Choroid plexus epithelial cell (primary cell): ENCODE measurements around the gene MTFMT.
A peak's percentile ranks its signal among the peaks of the same experiment; 100 is the strongest.

ENCODE experiments used
- DNase-seq: peaks from one replicate; pipeline ENCODE4 v3.0.0-alpha.2; 2010; ENCODE audit warnings: low read depth
- H3K4me3 ChIP-seq: 2 replicates; pipeline ENCODE4 v1.5.1; 2011; ENCODE audit warnings: low read depth, mild to moderate bottlenecking, control low read depth, low read length, moderate library complexity
- CTCF ChIP-seq: conservative IDR thresholded peaks from 2 replicates; pipeline ENCODE4 v1.5.1; 2011; ENCODE audit warnings: low read depth, mild to moderate bottlenecking, control low read depth, inconsistent platforms, low read length, moderate library complexity

MTFMT gene

DNA sequence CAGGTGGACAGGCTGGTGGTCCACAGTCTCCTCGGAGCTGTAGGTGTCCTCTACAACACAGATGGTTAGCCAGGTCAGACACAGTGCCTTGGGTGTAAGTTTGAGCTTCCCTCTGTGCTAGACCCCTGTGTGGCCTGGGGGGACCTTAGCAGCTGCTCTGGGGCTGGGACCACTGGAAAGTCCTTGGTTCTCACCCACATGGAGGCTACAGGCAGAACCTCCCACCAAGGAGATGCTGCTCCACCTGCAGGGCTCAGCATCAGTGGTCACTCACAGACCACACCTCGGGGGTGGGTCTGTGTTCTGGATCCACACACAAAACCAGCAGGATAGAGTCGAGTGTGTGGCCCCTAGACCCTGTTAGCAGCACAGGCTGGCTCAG is 29.9 kb upstream of the MTFMT start:
- no peak for DNase-seq
- H3K4me3 ChIP-seq: no peak overlapping the region
- no peak for TF ChIP-seq CTCF

DNA sequence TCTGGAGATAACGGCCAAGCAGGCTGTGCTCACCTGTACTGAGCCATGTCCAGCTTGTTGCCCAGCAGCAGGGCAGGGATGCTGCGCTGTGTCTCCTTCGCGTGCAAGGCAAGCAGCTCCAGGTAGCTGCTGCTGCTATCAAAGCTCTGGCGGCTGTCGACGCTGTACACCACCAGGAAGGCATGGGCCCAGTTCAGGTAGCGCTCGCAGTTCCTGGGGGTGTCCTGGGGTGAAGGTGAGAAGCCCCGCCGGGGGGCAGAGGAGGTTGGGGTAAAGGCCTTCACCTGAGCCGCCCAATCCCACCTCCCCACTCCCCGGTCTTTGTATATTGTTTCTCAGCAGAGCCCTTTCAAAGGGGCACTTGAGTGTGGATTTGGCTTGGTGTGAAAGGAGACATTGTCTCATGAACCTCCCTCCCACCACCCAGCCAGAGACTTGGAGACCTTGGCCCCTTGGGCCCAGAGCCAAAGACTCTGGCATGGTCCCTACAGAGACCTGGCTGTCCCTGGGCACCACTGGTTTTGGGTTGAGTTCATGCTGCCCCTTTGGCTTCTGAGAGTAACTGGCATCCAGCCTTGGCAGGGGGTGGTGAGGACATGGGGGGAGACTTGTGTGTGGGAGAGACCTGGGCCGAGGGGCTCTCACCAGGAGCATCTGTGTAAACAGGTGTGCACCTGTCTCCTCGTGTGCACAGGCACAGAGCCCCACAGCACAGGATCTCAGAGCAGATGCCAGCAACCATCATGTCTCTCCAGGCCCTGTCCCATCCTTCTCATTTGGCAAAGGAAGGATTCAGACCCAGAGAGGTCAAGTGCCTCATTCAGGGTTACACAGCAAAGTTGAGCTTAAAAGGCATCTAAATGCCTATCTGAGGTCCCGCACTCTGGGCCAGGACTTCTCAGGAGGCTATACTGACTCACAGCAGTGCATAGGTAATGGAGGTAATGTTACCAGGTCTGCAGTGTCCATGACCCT is 29.2 kb upstream of the MTFMT start:
- no peak for DNase-seq
- TF ChIP-seq CTCF: no peak
- H3K4me3 ChIP-seq: no peak overlapping the region

DNA sequence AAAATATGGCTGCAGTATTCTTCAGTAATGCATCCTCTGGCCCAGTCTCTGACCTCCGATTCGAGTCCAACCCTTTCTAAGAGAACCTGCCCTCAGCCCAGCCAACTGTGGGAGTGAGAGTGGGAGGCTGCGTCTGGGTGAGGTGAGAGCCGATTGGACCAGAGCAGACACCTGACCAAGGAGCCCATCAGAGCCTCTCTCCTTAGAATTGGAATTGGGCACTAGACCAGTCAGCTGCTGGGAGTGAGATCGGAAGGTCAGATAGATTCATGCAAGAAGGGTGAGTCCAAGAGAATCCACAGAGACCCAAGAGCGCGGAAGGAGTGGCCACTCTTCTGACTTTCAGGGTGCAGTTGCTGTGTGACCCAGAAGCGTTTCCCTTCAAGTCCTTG is 28.1 kb upstream of the MTFMT start:
- H3K4me3 ChIP-seq: no peak overlapping the region
- DNase-seq: no peak
- TF ChIP-seq CTCF: no peak

DNA sequence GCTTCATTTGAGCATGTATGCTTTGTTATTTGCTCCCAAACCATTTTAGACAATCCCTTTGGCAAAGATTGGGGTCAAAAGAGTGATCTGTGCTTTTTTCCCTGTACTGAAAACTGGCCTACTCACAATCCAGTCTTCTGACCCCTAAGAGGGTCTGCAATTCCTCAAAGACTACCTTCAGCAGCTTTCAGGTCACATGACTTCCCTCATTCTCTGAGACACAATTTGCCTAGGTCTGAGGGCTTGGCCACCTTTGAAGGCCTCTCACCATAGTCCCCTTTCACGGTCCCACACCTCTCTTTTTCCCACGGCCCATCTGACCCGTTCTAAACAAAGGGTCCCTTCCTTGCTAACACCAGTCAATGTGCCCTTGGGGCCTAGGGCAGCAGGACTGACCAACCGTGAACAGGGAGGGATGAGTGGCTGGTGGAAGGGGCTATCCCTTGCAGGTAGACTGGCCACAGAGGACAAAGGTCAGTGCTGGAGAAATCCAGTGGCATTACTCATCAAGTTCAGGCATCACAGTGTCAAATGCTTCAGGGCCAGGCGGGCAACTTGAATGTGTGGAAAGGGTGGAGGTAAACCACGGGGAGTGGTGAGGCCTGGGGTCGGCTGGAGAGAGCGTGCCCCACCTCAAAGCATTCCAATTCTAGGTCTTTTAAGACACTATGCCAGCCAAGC is 27.6 kb upstream of the MTFMT start:
- no peak for TF ChIP-seq CTCF
- peak; percentile 65 for DNase-seq
- no peak overlapping the region for H3K4me3 ChIP-seq

DNA sequence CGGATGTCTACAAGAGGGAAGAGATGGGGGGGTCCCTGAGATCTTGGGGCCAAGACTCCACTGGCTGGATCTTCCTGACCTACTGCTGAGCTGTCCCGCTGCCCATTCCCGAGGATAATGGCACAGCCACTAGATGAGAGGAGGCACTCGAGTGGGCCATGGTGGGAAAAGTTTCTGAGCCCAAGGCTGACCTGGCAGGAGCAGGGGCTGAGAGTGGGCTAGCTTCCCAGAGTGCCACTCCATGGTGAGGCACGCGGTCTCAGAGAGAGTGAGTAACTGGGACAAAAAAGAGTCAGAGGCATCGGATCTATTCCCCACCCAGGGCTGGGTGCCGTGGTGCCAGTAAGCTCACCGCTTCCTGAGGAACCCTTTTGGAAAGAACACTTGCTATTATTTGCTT is 26.7 kb upstream of the MTFMT start:
- DNase-seq: no peak
- TF ChIP-seq CTCF: no peak
- H3K4me3 ChIP-seq: no peak overlapping the region

DNA sequence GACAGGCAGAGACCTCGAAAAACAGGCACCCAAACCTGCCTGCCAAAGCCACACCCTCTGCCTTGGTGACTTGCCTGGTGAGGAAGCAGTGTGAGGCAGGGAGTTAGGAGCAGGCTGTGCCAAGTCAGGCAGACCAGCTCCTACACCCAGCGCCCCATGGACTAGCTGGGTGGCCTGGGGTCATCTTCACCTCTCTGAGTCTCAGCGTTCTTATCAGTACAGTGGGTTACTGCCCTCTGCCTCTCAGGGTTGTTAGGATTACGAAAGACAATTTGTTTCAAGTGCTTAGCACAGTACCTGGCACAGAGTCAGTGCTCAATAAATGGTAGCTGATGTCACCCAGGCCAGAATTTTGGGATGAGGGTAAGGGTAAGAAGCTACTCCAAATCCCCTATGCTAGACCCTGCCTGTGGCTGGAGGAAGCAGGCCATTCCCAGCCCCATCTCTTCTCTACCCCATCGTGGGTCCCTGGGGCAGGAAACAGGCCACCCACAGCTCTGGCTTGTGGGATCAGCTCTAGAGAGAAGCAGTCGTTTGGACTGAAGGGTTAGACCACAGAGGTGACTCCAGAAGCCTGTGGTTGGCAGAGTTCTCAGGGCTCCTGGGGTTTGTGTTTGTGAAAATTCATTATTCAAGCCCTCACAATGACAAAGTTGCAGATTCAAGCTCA is 25.9 kb upstream of the MTFMT start:
- no peak for TF ChIP-seq CTCF
- DNase-seq: peak; percentile 84
- H3K4me3 ChIP-seq: no peak overlapping the region
